HEK293T (cell line): ENCODE data around the gene NT5M.

Experiments
- BHLHE40 ChIP-seq: fragments of 450-650 bp; IDR thresholded peaks from 2 replicates; pipeline ENCODE4 v1.6.1; 2016; ENCODE audit warnings: mild to moderate bottlenecking, moderate library complexity, borderline replicate concordance
- ELF4 ChIP-seq: fragments of 450-650 bp; IDR thresholded peaks from 2 replicates; pipeline ENCODE4 v1.6.1; 2017; ENCODE audit warnings: antibody characterized with exemption
- FOXA1 ChIP-seq: fragments of 450-650 bp; IDR thresholded peaks from 2 replicates; pipeline ENCODE4 v1.6.1; 2016; ENCODE audit warnings: mild to moderate bottlenecking
- FOXK2 ChIP-seq: fragments of 450-650 bp; IDR thresholded peaks from 2 replicates; pipeline ENCODE4 v1.6.1; 2016; ENCODE audit warnings: mild to moderate bottlenecking
- FOXM1 ChIP-seq: fragments of 450-650 bp; IDR thresholded peaks from 2 replicates; pipeline ENCODE4 v1.6.1; 2017; ENCODE audit warnings: mild to moderate bottlenecking, borderline replicate concordance
- HDGF ChIP-seq: fragments of 450-650 bp; IDR thresholded peaks from 2 replicates; pipeline ENCODE4 v1.6.1; 2017; ENCODE audit warnings: antibody characterized with exemption, borderline replicate concordance
- SP1 ChIP-seq: fragments of 450-650 bp; IDR thresholded peaks from 2 replicates; pipeline ENCODE4 v1.6.1; 2017
- SUZ12 ChIP-seq: fragments of 450-650 bp; IDR thresholded peaks from 2 replicates; pipeline ENCODE4 v1.6.1; 2016; ENCODE audit warnings: mild to moderate bottlenecking
- TARDBP ChIP-seq: fragments of 450-650 bp; IDR thresholded peaks from 2 replicates; pipeline ENCODE4 v1.6.1; 2016
- ZNF384 ChIP-seq: fragments of 450-650 bp; IDR thresholded peaks from 2 replicates; pipeline ENCODE4 v1.6.1; 2016
- TF ChIP-seq, protein P1 (sequence below): fragments of 450-650 bp; IDR thresholded peaks from 2 replicates; pipeline ENCODE4 v1.6.1; 2016

DNA sequence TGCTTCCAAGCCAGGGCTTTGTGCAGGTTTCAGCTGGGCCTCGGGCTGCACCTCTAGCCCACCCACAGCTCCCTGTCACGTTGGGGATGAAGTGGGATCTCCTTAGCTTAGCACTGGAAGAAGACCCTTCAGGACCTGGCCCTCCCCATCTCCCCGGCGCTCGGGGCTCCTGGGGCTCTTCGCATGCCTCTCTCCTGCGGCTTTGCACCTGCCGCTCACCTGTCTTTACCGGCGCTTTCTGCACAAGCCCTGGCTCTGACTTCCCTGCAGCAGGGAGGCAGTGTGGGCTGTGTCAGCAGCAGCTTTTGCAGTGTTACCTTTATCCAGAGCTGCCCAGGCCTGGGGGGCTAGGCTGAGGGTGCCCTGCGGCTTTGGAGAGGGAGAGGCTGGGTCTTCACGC lies 52.3 kb downstream of the NT5M start:
- TF ChIP-seq TARDBP (no peak), HDGF (no peak), ELF4 (no peak), BHLHE40 (no peak), SP1 (no peak), FOXM1 (no peak), FOXK2 (no peak), SUZ12 (no peak), ZNF384 (no peak), FOXA1 (no peak)
- TF ChIP-seq, protein P1, sequence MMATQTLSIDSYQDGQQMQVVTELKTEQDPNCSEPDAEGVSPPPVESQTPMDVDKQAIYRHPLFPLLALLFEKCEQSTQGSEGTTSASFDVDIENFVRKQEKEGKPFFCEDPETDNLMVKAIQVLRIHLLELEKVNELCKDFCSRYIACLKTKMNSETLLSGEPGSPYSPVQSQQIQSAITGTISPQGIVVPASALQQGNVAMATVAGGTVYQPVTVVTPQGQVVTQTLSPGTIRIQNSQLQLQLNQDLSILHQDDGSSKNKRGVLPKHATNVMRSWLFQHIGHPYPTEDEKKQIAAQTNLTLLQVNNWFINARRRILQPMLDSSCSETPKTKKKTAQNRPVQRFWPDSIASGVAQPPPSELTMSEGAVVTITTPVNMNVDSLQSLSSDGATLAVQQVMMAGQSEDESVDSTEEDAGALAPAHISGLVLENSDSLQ, result no peak
